ENCODE data around the gene UBE2J2. TPM values are rescaled to one million over a fixed set of nuclear protein-coding genes. Genes with fewer than 3 reads are reported as not detected.

Gene UBE2J2
- total and polyA plus RNA-seq, 4 donors, result 21.0 to 30.4 (median 25.8) TPM

- 26% methylated on average over 9 of the region's 9 CpGs for WGBS
- TF ChIP-seq RXRA (IDR thresholded peaks at IDR 0.05) (no peak), JUND (IDR thresholded peaks at IDR 0.05) (no peak), FOXA1 (IDR thresholded peaks at IDR 0.05) (no peak), FOXA2 (IDR thresholded peaks at IDR 0.05) (no peak), HNF4A (conservative IDR thresholded peaks at IDR 0.05) (no peak), EGR1 (IDR thresholded peaks at IDR 0.05; ENCODE audit: low read depth in 2 of 2) (no peak), MAX (IDR thresholded peaks at IDR 0.05) (no peak), NR2F2 (IDR thresholded peaks at IDR 0.05) (no peak), TAF1 (conservative IDR thresholded peaks at IDR 0.05) (no peak), RAD21 (IDR thresholded peaks at IDR 0.05) (no peak), GABPA (IDR thresholded peaks at IDR 0.05 in 1 of 2, conservative IDR thresholded peaks at IDR 0.05 in 1 of 2) (no peak), SP1 (IDR thresholded peaks at IDR 0.05) (no peak), YY1 (IDR thresholded peaks at IDR 0.05) (no peak)
- TF ChIP-seq, protein P1, sequence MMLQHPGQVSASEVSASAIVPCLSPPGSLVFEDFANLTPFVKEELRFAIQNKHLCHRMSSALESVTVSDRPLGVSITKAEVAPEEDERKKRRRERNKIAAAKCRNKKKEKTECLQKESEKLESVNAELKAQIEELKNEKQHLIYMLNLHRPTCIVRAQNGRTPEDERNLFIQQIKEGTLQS (IDR thresholded peaks at IDR 0.05), result no peak
- TF ChIP-seq, protein P2, sequence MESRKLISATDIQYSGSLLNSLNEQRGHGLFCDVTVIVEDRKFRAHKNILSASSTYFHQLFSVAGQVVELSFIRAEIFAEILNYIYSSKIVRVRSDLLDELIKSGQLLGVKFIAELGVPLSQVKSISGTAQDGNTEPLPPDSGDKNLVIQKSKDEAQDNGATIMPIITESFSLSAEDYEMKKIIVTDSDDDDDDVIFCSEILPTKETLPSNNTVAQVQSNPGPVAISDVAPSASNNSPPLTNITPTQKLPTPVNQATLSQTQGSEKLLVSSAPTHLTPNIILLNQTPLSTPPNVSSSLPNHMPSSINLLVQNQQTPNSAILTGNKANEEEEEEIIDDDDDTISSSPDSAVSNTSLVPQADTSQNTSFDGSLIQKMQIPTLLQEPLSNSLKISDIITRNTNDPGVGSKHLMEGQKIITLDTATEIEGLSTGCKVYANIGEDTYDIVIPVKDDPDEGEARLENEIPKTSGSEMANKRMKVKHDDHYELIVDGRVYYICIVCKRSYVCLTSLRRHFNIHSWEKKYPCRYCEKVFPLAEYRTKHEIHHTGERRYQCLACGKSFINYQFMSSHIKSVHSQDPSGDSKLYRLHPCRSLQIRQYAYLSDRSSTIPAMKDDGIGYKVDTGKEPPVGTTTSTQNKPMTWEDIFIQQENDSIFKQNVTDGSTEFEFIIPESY (IDR thresholded peaks at IDR 0.05), result no peak
- TF ChIP-seq, protein P3, sequence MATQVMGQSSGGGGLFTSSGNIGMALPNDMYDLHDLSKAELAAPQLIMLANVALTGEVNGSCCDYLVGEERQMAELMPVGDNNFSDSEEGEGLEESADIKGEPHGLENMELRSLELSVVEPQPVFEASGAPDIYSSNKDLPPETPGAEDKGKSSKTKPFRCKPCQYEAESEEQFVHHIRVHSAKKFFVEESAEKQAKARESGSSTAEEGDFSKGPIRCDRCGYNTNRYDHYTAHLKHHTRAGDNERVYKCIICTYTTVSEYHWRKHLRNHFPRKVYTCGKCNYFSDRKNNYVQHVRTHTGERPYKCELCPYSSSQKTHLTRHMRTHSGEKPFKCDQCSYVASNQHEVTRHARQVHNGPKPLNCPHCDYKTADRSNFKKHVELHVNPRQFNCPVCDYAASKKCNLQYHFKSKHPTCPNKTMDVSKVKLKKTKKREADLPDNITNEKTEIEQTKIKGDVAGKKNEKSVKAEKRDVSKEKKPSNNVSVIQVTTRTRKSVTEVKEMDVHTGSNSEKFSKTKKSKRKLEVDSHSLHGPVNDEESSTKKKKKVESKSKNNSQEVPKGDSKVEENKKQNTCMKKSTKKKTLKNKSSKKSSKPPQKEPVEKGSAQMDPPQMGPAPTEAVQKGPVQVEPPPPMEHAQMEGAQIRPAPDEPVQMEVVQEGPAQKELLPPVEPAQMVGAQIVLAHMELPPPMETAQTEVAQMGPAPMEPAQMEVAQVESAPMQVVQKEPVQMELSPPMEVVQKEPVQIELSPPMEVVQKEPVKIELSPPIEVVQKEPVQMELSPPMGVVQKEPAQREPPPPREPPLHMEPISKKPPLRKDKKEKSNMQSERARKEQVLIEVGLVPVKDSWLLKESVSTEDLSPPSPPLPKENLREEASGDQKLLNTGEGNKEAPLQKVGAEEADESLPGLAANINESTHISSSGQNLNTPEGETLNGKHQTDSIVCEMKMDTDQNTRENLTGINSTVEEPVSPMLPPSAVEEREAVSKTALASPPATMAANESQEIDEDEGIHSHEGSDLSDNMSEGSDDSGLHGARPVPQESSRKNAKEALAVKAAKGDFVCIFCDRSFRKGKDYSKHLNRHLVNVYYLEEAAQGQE (IDR thresholded peaks at IDR 0.05), result no peak
- TF ChIP-seq, protein P4, sequence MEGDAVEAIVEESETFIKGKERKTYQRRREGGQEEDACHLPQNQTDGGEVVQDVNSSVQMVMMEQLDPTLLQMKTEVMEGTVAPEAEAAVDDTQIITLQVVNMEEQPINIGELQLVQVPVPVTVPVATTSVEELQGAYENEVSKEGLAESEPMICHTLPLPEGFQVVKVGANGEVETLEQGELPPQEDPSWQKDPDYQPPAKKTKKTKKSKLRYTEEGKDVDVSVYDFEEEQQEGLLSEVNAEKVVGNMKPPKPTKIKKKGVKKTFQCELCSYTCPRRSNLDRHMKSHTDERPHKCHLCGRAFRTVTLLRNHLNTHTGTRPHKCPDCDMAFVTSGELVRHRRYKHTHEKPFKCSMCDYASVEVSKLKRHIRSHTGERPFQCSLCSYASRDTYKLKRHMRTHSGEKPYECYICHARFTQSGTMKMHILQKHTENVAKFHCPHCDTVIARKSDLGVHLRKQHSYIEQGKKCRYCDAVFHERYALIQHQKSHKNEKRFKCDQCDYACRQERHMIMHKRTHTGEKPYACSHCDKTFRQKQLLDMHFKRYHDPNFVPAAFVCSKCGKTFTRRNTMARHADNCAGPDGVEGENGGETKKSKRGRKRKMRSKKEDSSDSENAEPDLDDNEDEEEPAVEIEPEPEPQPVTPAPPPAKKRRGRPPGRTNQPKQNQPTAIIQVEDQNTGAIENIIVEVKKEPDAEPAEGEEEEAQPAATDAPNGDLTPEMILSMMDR (IDR thresholded peaks at IDR 0.05; ENCODE audit: low read depth, low read length, missing input control), result no peak
- no peaks in the 10 kb centered on the region for H3K27me3 ChIP-seq (ENCODE audit: control insufficient read depth in 4 of 4, insufficient read depth in 4 of 4, low read length in 3 of 4)
- peaks cover 9 to 19% (median 14%) of the 10 kb centered on the region in 4 donors for H3K4me1 ChIP-seq (ENCODE audit: control insufficient read depth in 4 of 4, insufficient read depth in 4 of 4, low read length in 3 of 4)
- DNase-seq (ENCODE audit: low spot score), result no peak
- H3K27ac ChIP-seq (ENCODE audit: low read depth in 1 of 2, low read length in 2 of 2), result no peak overlapping the region
- no peak overlapping the region for H3K4me3 ChIP-seq (ENCODE audit: low read depth in 1 of 3, low read length in 3 of 3)
- H3K9ac ChIP-seq (ENCODE audit: low read depth in 1 of 2, low read length in 2 of 2), result no peak overlapping the region
- H3K36me3 ChIP-seq (ENCODE audit: control insufficient read depth in 4 of 4, insufficient read depth in 3 of 4, low read depth in 1 of 4, low read length in 3 of 4), result no peaks in the 10 kb centered on the region
- H3K9me3 ChIP-seq (ENCODE audit: control insufficient read depth in 4 of 4, low read length in 3 of 4), result no peaks in the 10 kb centered on the region
These were observed 10.2 kb upstream of the UBE2J2 start for GRCh38 chr1:1283821-1284220.
